ENCODE results near the gene VWA2. TPM values are rescaled to one million over a fixed set of nuclear protein-coding genes. Genes with fewer than 3 reads are reported as not detected.

The VWA2 gene
- total and polyA plus RNA-seq, 2 donors (not counting 1 experiment from before 2014, with no cell fraction given) = not detected

GRCh38 chr10:114297136-114297705, 58.2 kb downstream of the VWA2 start:
- no peaks in the 10 kb centered on the region for H4K20me1 ChIP-seq (ENCODE audit: control insufficient read depth, insufficient read depth, low read length, poor library complexity, severe bottlenecking)
- Mint-ChIP-seq H3K27me3 (no peaks in the 10 kb centered on the region), H3K27ac (no peak overlapping the region), H3K4me3 (no peak overlapping the region), H3K4me1 (no peaks in the 10 kb centered on the region), H3K9me3 (ENCODE audit: insufficient read depth) (peaks cover 12% of the 10 kb centered on the region)
- H3K27ac ChIP-seq (ENCODE audit: low read length in 2 of 2) = no peak overlapping the region
- no peak overlapping the region for H3K4me2 ChIP-seq (replicated peaks; ENCODE audit: low read depth, low read length, poor library complexity, severe bottlenecking)
- H3K9me3 ChIP-seq (ENCODE audit: control extremely low read depth in 1 of 3, control insufficient read depth in 2 of 3, insufficient read depth in 1 of 3, low read length in 2 of 3) = peaks cover 1 to 18% (median 13%) of the 10 kb centered on the region in 3 donors
- H3K36me3 ChIP-seq (replicated peaks in 1 of 2; ENCODE audit: control extremely low read depth in 1 of 2, control insufficient read depth in 1 of 2, extremely low read depth in 1 of 2, insufficient read depth in 2 of 2, low read length in 1 of 2) = peaks cover 0 to 34% of the 10 kb centered on the region in 2 experiments
- ChIA-PET CTCF (interaction anchor here (3.0 kb wide), 1 partner anchor 488 kb away, joined by 10 read pairs; no protein-coding TSS in a partner anchor), POLR2A (no interaction called here)
- no peak overlapping the region for H3K9ac ChIP-seq (ENCODE audit: low read length)
- no peaks in the 10 kb centered on the region for H3K79me2 ChIP-seq (ENCODE audit: control insufficient read depth, insufficient read depth, low read length)
- no peak overlapping the region for H3K4me3 ChIP-seq (ENCODE audit: control extremely low read depth in 1 of 5, extremely low read depth in 1 of 5, insufficient read depth in 1 of 5, low read depth in 2 of 5, low read length in 4 of 5)
- intact Hi-C loops (cut with micrococcal nuclease) = no loop called here
- DNase-seq (no peak), ATAC-seq (ENCODE audit: low read depth) (no peak)
- no peaks in the 10 kb centered on the region for H3K4me1 ChIP-seq (ENCODE audit: control insufficient read depth in 2 of 2, insufficient read depth in 2 of 2, low read length in 2 of 2)
- 94% methylated on average over 14 of the region's 14 CpGs for WGBS (ENCODE audit: insufficient coverage)
- H3K27me3 ChIP-seq (replicated peaks in 1 of 4; ENCODE audit: control extremely low read depth in 1 of 4, control insufficient read depth in 3 of 4, insufficient read depth in 4 of 4, low read length in 3 of 4) = no peaks in the 10 kb centered on the region
- TF ChIP-seq CTCF (IDR thresholded peaks at IDR 0.05) = no peak
- TF ChIP-seq EZH2 (IDR thresholded peaks at IDR 0.05; ENCODE audit: borderline replicate concordance, insufficient read depth, low read depth, low read length, poor library complexity, severe bottlenecking) = no peak
- no peak overlapping the region for H2AFZ ChIP-seq (ENCODE audit: insufficient read depth, low read depth, low read length, poor library complexity, severe bottlenecking)

- no peak overlapping the region for H3K27ac ChIP-seq (ENCODE audit: low read length in 2 of 2)
- no peaks in the 10 kb centered on the region for H3K27me3 ChIP-seq (replicated peaks in 1 of 4; ENCODE audit: control extremely low read depth in 1 of 4, control insufficient read depth in 3 of 4, insufficient read depth in 4 of 4, low read length in 3 of 4)
- H2AFZ ChIP-seq (ENCODE audit: insufficient read depth, low read depth, low read length, poor library complexity, severe bottlenecking) = no peak overlapping the region
- no peaks in the 10 kb centered on the region for H3K79me2 ChIP-seq (ENCODE audit: control insufficient read depth, insufficient read depth, low read length)
- Mint-ChIP-seq H3K9me3 (ENCODE audit: insufficient read depth) (peaks cover 12% of the 10 kb centered on the region), H3K27ac (no peak overlapping the region), H3K4me1 (peaks cover 13% of the 10 kb centered on the region), H3K27me3 (no peaks in the 10 kb centered on the region), H3K4me3 (no peak overlapping the region)
- H3K9me3 ChIP-seq (ENCODE audit: control extremely low read depth in 1 of 3, control insufficient read depth in 2 of 3, insufficient read depth in 1 of 3, low read length in 2 of 3) = peaks cover 1 to 14% (median 13%) of the 10 kb centered on the region in 3 donors
- no peak overlapping the region for H3K4me2 ChIP-seq (replicated peaks; ENCODE audit: low read depth, low read length, poor library complexity, severe bottlenecking)
- H3K4me1 ChIP-seq (ENCODE audit: control insufficient read depth in 2 of 2, insufficient read depth in 2 of 2, low read length in 2 of 2) = peaks cover 0 to 10% of the 10 kb centered on the region in 2 donors
- H3K9ac ChIP-seq (ENCODE audit: low read length) = no peak overlapping the region
- no peaks in the 10 kb centered on the region for H4K20me1 ChIP-seq (ENCODE audit: control insufficient read depth, insufficient read depth, low read length, poor library complexity, severe bottlenecking)
- ChIA-PET CTCF (interaction anchor here (0.6 to 3.0 kb wide), 4 partner anchors 9 to 485 kb away, joined by 3 to 10 read pairs (median 3); no protein-coding TSS in a partner anchor), POLR2A (no interaction called here)
- intact Hi-C loops (cut with micrococcal nuclease) = loop anchor here (10.0 kb wide), 1 partner anchor 135 kb away; no protein-coding TSS in a partner anchor
- 98% methylated on average over 15 of the region's 16 CpGs for WGBS (ENCODE audit: insufficient coverage)
- no peak for DNase-seq
- no peak for TF ChIP-seq CTCF (IDR thresholded peaks at IDR 0.05)
- TF ChIP-seq EZH2 (IDR thresholded peaks at IDR 0.05; ENCODE audit: borderline replicate concordance, insufficient read depth, low read depth, low read length, poor library complexity, severe bottlenecking) = no peak
- ATAC-seq (ENCODE audit: low read depth) = no peak
- H3K36me3 ChIP-seq (replicated peaks in 1 of 2; ENCODE audit: control extremely low read depth in 1 of 2, control insufficient read depth in 1 of 2, extremely low read depth in 1 of 2, insufficient read depth in 2 of 2, low read length in 1 of 2) = peaks cover 0 to 33% of the 10 kb centered on the region in 2 experiments
- H3K4me3 ChIP-seq (ENCODE audit: control extremely low read depth in 1 of 5, extremely low read depth in 1 of 5, insufficient read depth in 1 of 5, low read depth in 2 of 5, low read length in 4 of 5) = no peak overlapping the region
Observed at GRCh38 chr10:114300036-114300645, 61.1 kb downstream of the VWA2 start.

Data from B cell (primary cell).